HG02884 (cell line): ENCODE results near the gene TRIM8.
"Not testable (repeated sequence)": the region's sequence is repeated elsewhere in the genome, so short reads cannot be mapped to it uniquely, and the experiment has no call there.

Experiments
- ATAC-seq: cut with Tn5 transposase; IDR thresholded peaks from one replicate; pipeline ENCODE4 v1.9.1; 2021; ENCODE audit warnings: mild to moderate bottlenecking, moderate library complexity; ENCODE audit not compliant: unreplicated experiment

Gene TRIM8

GRCh38 chr10:102691285-102692066, 47.2 kb downstream of the TRIM8 start:
- ATAC-seq = no peak

- ATAC-seq = not testable (repeated sequence)
Observed at GRCh38 chr10:102695401-102695800, 51.1 kb downstream of the TRIM8 start.

- ATAC-seq = no peak
Observed at GRCh38 chr10:102696736-102697135, 52.5 kb downstream of the TRIM8 start.

- no peak for ATAC-seq
Observed at GRCh38 chr10:102698894-102699293, 54.6 kb downstream of the TRIM8 start.

- ATAC-seq = no peak
Observed at GRCh38 chr10:102701272-102701671, 57.0 kb downstream of the TRIM8 start.

GRCh38 chr10:102701796-102702195, 57.5 kb downstream of the TRIM8 start:
- ATAC-seq = no peak

- no peak for ATAC-seq
Observed at GRCh38 chr10:102702742-102703141, 58.5 kb downstream of the TRIM8 start.

- ATAC-seq = no peak
Observed at GRCh38 chr10:102704915-102705314, 60.6 kb downstream of the TRIM8 start.

- ATAC-seq = no peak
Observed at GRCh38 chr10:102705531-102705930, 61.3 kb downstream of the TRIM8 start.
